Activated T-cell treated with anti-CD3 and anti-CD28 coated beads, Interleukin-2, amount 50 U/mL, for 72 hours (primary cell): Measurements from ENCODE around the gene LRRC18. TPM values are rescaled to one million over a fixed set of nuclear protein-coding genes. Genes with fewer than 3 reads are reported as not detected.

Source experiments
- ATAC-seq, 2 donors: fragments of 150-1000 bp; cut with Tn5 transposase; replicated peaks in 1 of 2; 2 replicates each; pipeline ENCODE4 v1.10.0; 2021; ENCODE audit warnings: moderate library complexity in 2 of 2, mild to moderate bottlenecking in 1 of 2
- DNase-seq, 2 donors: peaks; one replicate each; pipeline ENCODE4 v3.0.0; 2021 to 2022; ENCODE audit warnings: mixed read lengths in 1 of 2
- H3K27ac Mint-ChIP-seq: one replicate; pipeline ENCODE4 v1.8.0; 2022; ENCODE audit warnings: mild to moderate bottlenecking, moderate library complexity, mixed read lengths
- H3K27me3 Mint-ChIP-seq: one replicate; pipeline ENCODE4 v1.8.0; 2022; ENCODE audit warnings: low read depth, mixed read lengths
- H3K36me3 Mint-ChIP-seq, 2 donors: one replicate each; pipeline ENCODE4 v1.8.0; 2022; ENCODE audit warnings: mixed read lengths in 2 of 2, mild to moderate bottlenecking in 1 of 2; ENCODE audit not compliant: insufficient read depth in 2 of 2
- H3K4me1 Mint-ChIP-seq: one replicate; pipeline ENCODE4 v1.8.0; 2022; ENCODE audit warnings: low read depth, mixed read lengths
- H3K4me3 Mint-ChIP-seq, 2 donors: one replicate each; pipeline ENCODE4 v1.8.0; 2022; ENCODE audit warnings: mild to moderate bottlenecking in 2 of 2, mixed read lengths in 2 of 2, moderate library complexity in 2 of 2
- H3K9me3 Mint-ChIP-seq, 2 donors: one replicate each; pipeline ENCODE4 v1.8.0; 2022; ENCODE audit warnings: mixed read lengths in 2 of 2
- total RNA-seq, 2 donors: library from RNA; stranded (reverse); gene quantifications; one replicate each; pipeline ENCODE4 v1.2.3, GENCODE V29; 2022

LRRC18 gene
- total RNA-seq, 2 donors from 2014 or later: not detected

GRCh38 chr10:48964038-48964437 is 24.4 kb upstream of the LRRC18 start:
- no peaks in the 10 kb centered on the region for H3K9me3 Mint-ChIP-seq
- H3K4me1 Mint-ChIP-seq: no peaks in the 10 kb centered on the region
- no peak for DNase-seq

GRCh38 chr10:48958598-48959190 is 19.1 kb upstream of the LRRC18 start:
- ATAC-seq: no peak
- Mint-ChIP-seq H3K27ac (no peak overlapping the region), H3K27me3 (peaks cover 7% of the 10 kb centered on the region)

More at GRCh38 chr10:48964038-48964437, 24.4 kb upstream of the LRRC18 start:
- peaks cover 7% of the 10 kb centered on the region for H3K27me3 Mint-ChIP-seq
- no peak for ATAC-seq
- no peak overlapping the region for H3K4me3 Mint-ChIP-seq
- no peaks in the 10 kb centered on the region for H3K36me3 Mint-ChIP-seq
- no peak overlapping the region for H3K27ac Mint-ChIP-seq

GRCh38 chr10:48957361-48958151 is 17.9 kb upstream of the LRRC18 start:
- H3K36me3 Mint-ChIP-seq: no peaks in the 10 kb centered on the region
- no peaks in the 10 kb centered on the region for H3K9me3 Mint-ChIP-seq
- no peaks in the 10 kb centered on the region for H3K4me1 Mint-ChIP-seq
- H3K27me3 Mint-ChIP-seq: peaks cover 7% of the 10 kb centered on the region
- DNase-seq: no peak
- H3K4me3 Mint-ChIP-seq: no peak overlapping the region
- ATAC-seq: no peak
- H3K27ac Mint-ChIP-seq: no peak overlapping the region

More at GRCh38 chr10:48958598-48959190, 19.1 kb upstream of the LRRC18 start:
- Mint-ChIP-seq H3K36me3 (no peaks in the 10 kb centered on the region), H3K4me1 (no peaks in the 10 kb centered on the region), H3K9me3 (no peaks in the 10 kb centered on the region), H3K4me3 (no peak overlapping the region)
- DNase-seq: no peak

- DNase-seq: no peak
- Mint-ChIP-seq H3K4me1 (no peaks in the 10 kb centered on the region), H3K27me3 (no peaks in the 10 kb centered on the region), H3K36me3 (no peaks in the 10 kb centered on the region), H3K9me3 (no peaks in the 10 kb centered on the region), H3K27ac (no peak overlapping the region), H3K4me3 (no peak overlapping the region)
- ATAC-seq: no peak
Measured at GRCh38 chr10:48951707-48952106, 12.1 kb upstream of the LRRC18 start.

- H3K27me3 Mint-ChIP-seq: no peaks in the 10 kb centered on the region
- H3K4me1 Mint-ChIP-seq: no peaks in the 10 kb centered on the region
- no peak overlapping the region for H3K27ac Mint-ChIP-seq
- no peaks in the 10 kb centered on the region for H3K9me3 Mint-ChIP-seq
- no peaks in the 10 kb centered on the region for H3K36me3 Mint-ChIP-seq
- ATAC-seq (no peak), DNase-seq (no peak)
- H3K4me3 Mint-ChIP-seq: no peak overlapping the region
Measured at GRCh38 chr10:48948470-48949037, 8.9 kb upstream of the LRRC18 start.

GRCh38 chr10:48947690-48948469 is 8.2 kb upstream of the LRRC18 start:
- no peak overlapping the region for H3K4me3 Mint-ChIP-seq
- ATAC-seq (no peak), DNase-seq (no peak)
- H3K9me3 Mint-ChIP-seq: no peaks in the 10 kb centered on the region
- no peak overlapping the region for H3K27ac Mint-ChIP-seq
- H3K36me3 Mint-ChIP-seq: no peaks in the 10 kb centered on the region
- no peaks in the 10 kb centered on the region for H3K27me3 Mint-ChIP-seq
- H3K4me1 Mint-ChIP-seq: no peaks in the 10 kb centered on the region

- Mint-ChIP-seq H3K36me3 (no peaks in the 10 kb centered on the region), H3K9me3 (no peaks in the 10 kb centered on the region), H3K27me3 (no peaks in the 10 kb centered on the region), H3K4me1 (no peaks in the 10 kb centered on the region), H3K27ac (no peak overlapping the region), H3K4me3 (no peak overlapping the region)
- ATAC-seq (no peak), DNase-seq (no peak)
Measured at GRCh38 chr10:48946891-48947500, 7.4 kb upstream of the LRRC18 start.

- H3K27me3 Mint-ChIP-seq: no peaks in the 10 kb centered on the region
- H3K4me1 Mint-ChIP-seq: no peaks in the 10 kb centered on the region
- no peaks in the 10 kb centered on the region for H3K9me3 Mint-ChIP-seq
- H3K27ac Mint-ChIP-seq: no peak overlapping the region
- H3K4me3 Mint-ChIP-seq: no peak overlapping the region
- ATAC-seq (no peak), DNase-seq (no peak)
- no peaks in the 10 kb centered on the region for H3K36me3 Mint-ChIP-seq
Measured at GRCh38 chr10:48946332-48946731, 6.7 kb upstream of the LRRC18 start.

- no peaks in the 10 kb centered on the region for H3K4me1 Mint-ChIP-seq
- ATAC-seq: no peak
- no peaks in the 10 kb centered on the region for H3K36me3 Mint-ChIP-seq
- H3K9me3 Mint-ChIP-seq: no peaks in the 10 kb centered on the region
- no peaks in the 10 kb centered on the region for H3K27me3 Mint-ChIP-seq
- H3K4me3 Mint-ChIP-seq: no peak overlapping the region
- no peak overlapping the region for H3K27ac Mint-ChIP-seq
- DNase-seq: no peak
Measured at GRCh38 chr10:48945441-48946130, 5.9 kb upstream of the LRRC18 start.

- DNase-seq (no peak), ATAC-seq (no peak)
- H3K27ac Mint-ChIP-seq: no peak overlapping the region
- no peaks in the 10 kb centered on the region for H3K36me3 Mint-ChIP-seq
- H3K4me1 Mint-ChIP-seq: no peaks in the 10 kb centered on the region
- no peaks in the 10 kb centered on the region for H3K9me3 Mint-ChIP-seq
- no peak overlapping the region for H3K4me3 Mint-ChIP-seq
- H3K27me3 Mint-ChIP-seq: no peaks in the 10 kb centered on the region
Measured at GRCh38 chr10:48944171-48944570, 4.5 kb upstream of the LRRC18 start.

- Mint-ChIP-seq H3K4me1 (no peaks in the 10 kb centered on the region), H3K4me3 (no peak overlapping the region), H3K9me3 (no peaks in the 10 kb centered on the region), H3K27ac (no peak overlapping the region), H3K27me3 (no peaks in the 10 kb centered on the region), H3K36me3 (no peaks in the 10 kb centered on the region)
- ATAC-seq: no peak
- no peak for DNase-seq
Measured at GRCh38 chr10:48943096-48943495, 3.5 kb upstream of the LRRC18 start.

GRCh38 chr10:48941427-48942075 is 1.9 kb upstream of the LRRC18 start:
- Mint-ChIP-seq H3K9me3 (no peaks in the 10 kb centered on the region), H3K27ac (no peak overlapping the region), H3K27me3 (no peaks in the 10 kb centered on the region), H3K4me3 (no peak overlapping the region), H3K4me1 (no peaks in the 10 kb centered on the region), H3K36me3 (no peaks in the 10 kb centered on the region)
- ATAC-seq: no peak
- DNase-seq: no peak
